Measurements from ENCODE around the gene OR51V1.
"Not testable (repeated sequence)": the region's sequence is repeated elsewhere in the genome, so short reads cannot be mapped to it uniquely, and the experiment has no call there.

OR51V1 gene

DNA sequence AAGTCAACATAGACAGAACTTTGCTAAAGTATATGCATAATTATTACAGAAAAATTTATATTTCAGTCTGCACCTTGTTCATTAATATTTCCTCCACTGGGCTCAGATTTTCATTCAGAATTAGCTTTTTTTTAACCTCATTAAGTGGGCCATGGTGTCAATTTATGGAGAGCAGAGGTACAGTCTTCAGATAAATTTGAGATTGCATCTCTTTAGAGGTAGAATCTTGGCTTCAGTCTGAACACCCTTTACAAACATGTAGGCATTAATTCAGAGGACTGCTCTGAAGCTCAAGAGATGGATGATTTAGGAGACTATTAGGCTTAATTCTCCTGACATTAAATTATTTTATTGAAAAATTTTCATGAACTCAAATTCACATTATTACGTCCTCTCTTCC is 29.8 kb upstream of the OR51V1 start:
- no peak for DNase-seq (ENCODE audit: low read depth)

DNA sequence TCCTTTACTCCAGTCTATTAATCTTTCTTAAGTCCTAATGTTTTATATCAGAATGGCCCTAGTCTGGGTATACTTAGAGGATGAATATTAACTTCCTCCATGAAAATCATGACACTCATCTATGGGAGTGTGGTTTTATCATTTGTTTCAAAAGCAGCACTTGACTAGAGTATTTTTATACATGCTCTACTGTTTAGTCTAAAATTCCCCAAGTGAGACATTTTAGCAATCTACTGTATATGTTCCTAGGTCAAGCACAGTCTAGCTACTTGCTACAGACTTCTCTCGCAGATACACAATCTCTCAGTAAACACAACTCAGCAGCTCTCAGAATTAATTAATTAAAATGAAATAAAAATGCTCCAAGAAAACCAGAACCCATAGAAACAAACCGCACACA is 29.3 kb upstream of the OR51V1 start:
- DNase-seq (ENCODE audit: low read depth), result no peak

DNA sequence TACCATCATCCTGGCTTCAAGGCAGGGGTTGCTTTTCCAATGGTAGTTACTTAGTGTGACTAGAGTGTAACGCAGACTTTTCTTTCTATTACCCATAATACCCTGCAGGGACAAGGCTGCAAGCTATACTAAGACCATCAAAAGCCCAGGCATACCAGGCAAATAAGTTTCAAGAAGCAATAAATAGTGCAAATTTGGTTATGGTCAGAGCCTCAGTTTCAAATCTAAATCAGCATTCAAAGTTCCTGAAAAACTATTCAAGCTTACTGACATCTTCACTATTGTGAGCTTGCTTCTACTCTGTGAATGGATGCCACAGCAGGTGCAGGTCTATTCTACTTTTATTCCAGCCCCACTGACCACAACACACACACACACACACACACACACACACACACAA is 28.9 kb upstream of the OR51V1 start:
- no peak for DNase-seq (ENCODE audit: low read depth)

DNA sequence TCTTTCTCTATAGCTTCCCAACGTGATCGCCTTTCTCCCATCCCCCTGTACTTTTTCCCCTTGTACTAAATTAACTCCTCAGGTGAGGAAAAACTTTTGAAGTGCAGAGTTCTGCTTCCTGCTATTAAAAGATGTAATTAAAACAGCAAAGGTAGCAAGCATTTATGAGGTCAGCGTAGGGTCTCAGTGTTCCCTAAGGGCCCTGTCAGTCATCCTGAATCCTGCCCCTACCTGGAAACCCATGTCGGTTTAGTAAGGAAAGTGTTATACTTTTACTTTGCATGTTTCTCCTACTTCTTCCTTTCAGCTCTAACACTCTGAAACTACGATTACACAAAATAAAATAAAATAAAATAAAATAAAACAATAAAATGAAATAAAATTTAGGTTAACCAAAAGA is 27.6 kb upstream of the OR51V1 start:
- DNase-seq (ENCODE audit: low read depth), result no peak

DNA sequence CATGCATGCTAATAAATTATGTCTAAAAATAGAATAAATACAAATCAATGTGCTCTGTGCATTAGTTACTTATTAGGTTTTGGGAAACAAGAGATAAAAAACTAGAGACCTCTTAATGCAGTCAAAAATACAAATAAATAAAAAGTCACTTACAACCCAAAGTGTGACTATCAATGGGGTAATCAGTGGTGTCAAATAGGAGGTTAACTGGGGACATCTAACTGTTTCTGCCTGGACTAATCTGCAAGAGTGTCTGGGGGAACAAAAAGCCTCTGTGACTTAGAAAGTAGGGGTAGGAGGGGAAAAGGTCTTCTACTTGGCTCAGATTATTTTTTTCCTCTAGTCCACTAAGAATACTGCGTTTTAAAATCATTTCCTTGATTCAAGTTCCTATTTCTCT is 27.2 kb upstream of the OR51V1 start:
- no peak for DNase-seq (ENCODE audit: low read depth)

DNA sequence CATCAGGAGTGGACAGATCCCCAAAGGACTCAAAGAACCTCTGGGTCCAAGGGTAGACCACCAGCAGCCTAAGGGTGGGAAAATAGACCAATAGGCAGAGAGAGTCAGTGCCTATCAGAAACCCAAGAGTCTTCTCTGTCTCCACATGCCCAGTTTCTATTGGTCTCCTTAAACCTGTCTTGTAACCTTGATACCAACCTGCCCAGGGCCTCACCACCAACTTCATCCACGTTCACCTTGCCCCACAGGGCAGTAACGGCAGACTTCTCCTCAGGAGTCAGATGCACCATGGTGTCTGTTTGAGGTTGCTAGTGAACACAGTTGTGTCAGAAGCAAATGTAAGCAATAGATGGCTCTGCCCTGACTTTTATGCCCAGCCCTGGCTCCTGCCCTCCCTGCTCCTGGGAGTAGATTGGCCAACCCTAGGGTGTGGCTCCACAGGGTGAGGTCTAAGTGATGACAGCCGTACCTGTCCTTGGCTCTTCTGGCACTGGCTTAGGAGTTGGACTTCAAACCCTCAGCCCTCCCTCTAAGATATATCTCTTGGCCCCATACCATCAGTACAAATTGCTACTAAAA is 26.3 kb upstream of the OR51V1 start, which contains the start of gene HBB:
TSS of gene HBB (minus strand) at position 340 of the 579 bp plus-strand sequence. CDS start at position 290, 50 bp downstream.
- no peak for DNase-seq (ENCODE audit: low read depth)

DNA sequence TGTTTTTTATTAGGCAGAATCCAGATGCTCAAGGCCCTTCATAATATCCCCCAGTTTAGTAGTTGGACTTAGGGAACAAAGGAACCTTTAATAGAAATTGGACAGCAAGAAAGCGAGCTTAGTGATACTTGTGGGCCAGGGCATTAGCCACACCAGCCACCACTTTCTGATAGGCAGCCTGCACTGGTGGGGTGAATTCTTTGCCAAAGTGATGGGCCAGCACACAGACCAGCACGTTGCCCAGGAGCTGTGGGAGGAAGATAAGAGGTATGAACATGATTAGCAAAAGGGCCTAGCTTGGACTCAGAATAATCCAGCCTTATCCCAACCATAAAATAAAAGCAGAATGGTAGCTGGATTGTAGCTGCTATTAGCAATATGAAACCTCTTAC is 25.0 kb upstream of the OR51V1 start:
- DNase-seq (ENCODE audit: low read depth), result no peak

DNA sequence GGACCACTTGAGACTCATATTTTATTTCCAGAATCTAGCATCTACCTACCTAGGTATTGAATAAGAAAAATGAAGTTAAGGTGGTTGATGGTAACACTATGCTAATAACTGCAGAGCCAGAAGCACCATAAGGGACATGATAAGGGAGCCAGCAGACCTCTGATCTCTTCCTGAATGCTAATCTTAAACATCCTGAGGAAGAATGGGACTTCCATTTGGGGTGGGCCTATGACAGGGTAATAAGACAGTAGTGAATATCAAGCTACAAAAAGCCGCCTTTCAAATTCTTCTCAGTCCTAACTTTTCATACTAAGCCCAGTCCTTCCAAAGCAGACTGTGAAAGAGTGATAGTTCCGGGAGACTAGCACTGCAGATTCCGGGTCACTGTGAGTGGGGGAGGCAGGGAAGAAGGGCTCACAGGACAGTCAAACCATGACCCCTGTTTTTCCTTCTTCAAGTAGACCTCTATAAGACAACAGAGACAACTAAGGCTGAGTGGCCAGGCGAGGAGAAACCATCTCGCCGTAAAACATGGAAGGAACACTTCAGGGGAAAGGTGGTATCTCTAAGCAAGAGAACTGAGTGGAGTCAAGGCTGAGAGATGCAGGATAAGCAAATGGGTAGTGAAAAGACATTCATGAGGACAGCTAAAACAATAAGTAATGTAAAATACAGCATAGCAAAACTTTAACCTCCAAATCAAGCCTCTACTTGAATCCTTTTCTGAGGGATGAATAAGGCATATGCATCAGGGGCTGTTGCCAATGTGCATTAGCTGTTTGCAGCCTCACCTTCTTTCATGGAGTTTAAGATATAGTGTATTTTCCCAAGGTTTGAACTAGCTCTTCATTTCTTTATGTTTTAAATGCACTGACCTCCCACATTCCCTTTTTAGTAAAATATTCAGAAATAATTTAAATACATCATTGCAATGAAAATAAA is 24.3 kb upstream of the OR51V1 start:
- no peak for DNase-seq (ENCODE audit: low read depth)

DNA sequence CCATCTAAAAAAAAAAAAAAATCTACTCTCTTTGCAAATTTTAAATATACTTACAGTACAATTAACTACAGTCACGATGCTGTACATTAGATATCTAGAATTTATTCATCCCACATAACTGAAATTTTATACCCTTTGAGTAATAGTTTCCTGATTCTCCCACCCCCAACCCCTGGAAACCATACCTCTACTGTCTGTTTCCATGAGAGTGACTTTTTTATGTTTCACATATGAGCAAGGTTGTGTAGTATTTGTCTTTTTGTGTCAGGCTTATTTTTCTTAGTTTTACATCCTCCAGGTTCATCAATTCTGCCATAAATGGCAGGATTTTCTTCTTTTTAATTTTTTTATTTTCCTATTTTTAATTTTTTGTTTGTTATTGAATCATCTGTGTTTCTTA is 23.2 kb upstream of the OR51V1 start:
- DNase-seq (ENCODE audit: low read depth), result no peak

DNA sequence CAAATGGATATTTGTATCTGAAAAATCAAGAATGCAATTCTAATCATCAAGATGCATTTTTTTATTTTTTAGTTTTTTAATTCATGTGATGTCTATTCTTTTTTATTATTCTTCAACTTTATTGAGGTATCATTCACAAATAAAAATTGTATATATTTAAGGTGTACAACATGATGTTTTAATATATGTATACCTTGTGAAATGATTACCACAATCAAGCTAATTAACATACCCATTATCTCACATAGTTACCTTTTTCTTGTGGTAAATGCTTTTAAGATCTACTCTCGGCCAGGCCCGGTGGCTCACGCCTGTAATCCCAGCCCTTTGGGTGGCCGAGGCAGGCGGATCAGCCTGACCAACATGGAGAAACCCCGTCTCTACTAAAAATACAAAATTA is 22.7 kb upstream of the OR51V1 start:
- no peak for DNase-seq (ENCODE audit: low read depth)

DNA sequence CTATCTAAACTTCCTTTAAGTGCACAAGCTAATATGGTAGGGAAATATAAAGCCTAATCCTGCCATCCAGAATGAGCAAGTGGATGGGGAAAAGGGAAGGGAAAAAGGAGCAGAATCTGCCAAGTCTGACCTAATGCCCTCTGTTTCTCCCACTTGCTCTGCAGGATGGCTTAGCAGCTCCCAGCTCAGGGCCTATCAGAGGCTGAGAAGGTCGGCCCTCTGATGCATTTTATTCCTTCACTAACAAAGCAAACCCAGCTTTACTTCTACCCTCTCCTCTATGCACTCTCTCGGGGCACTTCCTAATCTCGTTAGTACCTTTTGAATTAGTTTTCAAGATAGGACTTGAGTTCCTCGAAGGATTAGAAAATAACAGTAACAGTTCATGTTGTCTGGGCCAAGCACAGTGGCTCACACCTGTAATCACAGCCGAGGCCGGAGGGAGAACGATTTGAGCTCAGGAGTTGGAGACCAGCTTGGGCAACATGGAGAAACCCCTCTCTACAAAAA is 9.9 kb upstream of the OR51V1 start:
- DNase-seq (ENCODE audit: low read depth), result no peak

DNA sequence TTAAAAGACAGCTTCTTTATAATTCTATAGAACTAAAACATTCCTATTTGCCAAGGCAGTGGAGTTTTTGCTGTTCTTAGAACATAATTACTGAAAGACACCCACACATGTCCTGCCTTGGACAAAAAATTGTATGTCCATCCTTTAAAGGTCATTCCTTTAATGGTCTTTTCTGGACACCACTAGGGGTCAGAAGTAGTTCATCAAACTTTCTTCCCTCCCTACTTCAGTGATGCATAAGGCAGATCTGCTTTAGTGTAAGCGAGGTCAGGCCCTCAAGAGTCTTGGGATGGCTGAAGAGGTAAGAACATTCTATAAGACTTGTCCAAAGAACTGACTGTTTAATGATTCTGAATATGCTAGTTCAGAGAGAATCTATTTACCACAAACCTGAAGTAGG is 4.3 kb upstream of the OR51V1 start:
- no peak for DNase-seq (ENCODE audit: low read depth)

DNA sequence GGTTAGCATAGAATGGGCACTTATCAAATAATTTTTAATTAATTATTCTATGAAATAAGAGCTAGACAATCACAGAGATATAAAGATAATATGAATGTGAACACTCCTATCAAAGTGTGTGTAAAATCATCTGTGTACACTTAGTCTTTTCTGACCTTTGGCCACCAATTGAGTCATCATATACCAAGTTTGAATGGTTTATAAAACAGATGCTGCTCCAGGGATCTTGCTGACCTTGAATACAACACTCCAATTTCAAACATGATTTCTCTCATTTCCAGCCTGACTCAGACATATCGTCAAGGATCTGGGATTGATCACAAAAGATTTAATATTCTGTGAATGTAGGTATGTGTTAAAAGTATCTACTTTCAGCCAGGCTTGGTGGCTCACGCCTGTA is 2.9 kb upstream of the OR51V1 start:
- DNase-seq (ENCODE audit: low read depth), result no peak

DNA sequence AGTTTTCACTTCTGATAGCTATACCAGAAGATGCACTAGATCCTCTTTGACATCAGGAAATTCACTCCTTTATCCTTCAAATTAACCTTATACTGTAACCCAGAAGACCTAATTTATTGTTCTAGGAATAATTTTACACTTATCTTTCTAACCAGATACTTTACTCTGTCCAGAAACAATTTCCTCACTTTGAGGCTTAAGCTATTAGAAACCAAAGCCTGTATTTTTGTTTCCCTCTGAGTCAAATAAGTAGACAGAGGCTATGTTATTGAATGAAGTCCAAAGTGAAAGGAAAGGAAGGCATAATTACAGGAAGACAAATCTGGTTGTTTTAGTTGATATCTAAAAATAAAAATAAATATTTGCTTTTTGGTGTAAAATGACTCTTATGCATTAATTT is 2.2 kb downstream of the OR51V1 start:
- DNase-seq (ENCODE audit: low read depth), result no peak

DNA sequence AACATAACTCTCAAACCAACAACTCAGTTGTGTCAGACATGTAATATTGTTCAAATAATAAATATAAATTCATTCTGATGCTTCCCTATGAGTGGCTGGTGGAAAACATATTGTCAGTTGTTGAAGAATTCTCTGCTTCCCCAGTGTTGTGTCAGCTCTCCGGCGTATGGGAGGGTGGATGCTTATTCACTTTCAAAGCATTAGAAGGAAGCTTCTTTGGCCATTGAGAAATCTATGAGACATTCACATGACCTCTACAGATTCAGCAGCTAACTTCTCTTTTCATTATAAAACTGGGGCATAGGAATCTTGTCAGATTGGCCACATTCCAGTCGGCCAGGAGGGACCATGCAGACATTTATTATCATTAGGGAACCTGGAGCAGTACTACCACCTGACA is 2.9 kb downstream of the OR51V1 start:
- no peak for DNase-seq (ENCODE audit: low read depth)

DNA sequence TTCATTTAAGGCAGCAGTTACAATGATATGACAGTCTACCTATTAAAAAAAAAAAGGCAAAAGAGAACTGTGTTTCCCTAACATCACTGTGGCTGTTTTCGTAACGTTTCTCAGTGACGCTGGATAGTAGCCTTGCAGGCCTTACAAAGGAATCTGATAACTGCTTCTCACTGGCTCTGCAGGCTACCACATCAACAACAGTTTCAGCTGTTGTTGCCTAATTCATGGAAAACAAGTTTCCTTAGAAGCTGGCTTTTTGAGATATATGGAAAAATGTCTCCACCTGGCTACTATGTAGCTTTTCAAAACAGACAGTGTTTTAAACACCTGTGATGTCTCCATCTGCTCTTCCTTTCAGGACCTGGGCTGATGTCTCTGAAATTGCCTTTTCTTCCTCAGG is 3.8 kb downstream of the OR51V1 start:
- DNase-seq (ENCODE audit: low read depth), result no peak

DNA sequence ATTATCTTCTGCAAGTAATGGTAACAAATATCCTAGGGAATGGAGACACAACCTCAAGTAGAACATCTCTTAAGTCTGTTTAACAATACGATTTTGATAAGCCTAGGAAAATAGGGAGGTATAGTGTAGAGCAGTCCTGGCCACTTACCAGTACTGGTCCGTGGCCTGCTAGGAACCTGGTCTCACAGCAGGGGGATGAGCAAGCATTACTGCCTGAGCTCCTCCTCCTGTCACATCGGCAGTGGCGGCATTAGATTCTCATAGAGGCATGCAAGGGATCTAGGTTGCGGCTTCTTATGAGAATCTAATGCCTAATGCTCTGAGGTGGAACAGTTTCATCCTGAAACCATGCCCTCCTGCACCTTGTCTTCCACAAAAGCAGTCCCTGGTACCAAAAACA is 4.4 kb downstream of the OR51V1 start:
- DNase-seq (ENCODE audit: low read depth), result no peak

DNA sequence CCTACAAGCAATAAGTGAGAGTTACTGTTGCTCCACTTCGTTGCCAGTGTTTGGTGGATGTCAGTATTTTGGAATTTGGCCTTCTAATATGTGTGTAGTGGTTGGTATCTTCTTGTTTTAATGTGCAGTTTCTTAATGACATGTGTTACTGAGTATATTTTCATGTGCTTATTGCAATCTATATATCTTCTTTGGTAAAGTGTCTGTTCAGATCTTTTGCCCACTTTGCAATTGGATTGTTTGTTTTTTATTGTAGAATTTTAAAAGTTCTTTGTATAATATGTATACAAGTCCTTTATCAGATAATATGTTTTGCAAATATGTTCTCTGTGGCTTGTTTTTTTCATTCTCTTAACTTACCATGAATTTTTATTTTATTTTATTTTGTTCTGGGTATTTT is 7.7 kb downstream of the OR51V1 start:
- DNase-seq (ENCODE audit: low read depth), result no peak

DNA sequence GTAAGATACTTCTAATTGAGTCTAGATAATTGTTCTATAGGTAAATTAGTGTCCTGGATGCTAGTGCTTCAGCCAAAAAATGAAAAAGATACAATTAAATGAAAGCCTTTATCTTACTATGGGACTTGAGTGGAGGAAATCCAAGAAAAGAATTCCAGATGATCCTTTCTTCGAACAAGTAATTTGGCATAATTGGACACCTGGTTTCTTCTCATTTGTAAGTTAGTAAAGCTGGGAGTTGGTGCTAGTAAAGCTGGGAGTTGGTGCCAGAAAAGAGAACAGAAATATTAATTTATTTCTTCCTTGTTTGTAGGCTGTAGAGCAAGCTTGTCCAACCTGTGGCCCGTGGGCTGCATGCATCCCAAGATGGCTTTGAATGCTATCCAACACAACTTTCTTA is 12.3 kb downstream of the OR51V1 start:
- no peak for DNase-seq (ENCODE audit: low read depth)

DNA sequence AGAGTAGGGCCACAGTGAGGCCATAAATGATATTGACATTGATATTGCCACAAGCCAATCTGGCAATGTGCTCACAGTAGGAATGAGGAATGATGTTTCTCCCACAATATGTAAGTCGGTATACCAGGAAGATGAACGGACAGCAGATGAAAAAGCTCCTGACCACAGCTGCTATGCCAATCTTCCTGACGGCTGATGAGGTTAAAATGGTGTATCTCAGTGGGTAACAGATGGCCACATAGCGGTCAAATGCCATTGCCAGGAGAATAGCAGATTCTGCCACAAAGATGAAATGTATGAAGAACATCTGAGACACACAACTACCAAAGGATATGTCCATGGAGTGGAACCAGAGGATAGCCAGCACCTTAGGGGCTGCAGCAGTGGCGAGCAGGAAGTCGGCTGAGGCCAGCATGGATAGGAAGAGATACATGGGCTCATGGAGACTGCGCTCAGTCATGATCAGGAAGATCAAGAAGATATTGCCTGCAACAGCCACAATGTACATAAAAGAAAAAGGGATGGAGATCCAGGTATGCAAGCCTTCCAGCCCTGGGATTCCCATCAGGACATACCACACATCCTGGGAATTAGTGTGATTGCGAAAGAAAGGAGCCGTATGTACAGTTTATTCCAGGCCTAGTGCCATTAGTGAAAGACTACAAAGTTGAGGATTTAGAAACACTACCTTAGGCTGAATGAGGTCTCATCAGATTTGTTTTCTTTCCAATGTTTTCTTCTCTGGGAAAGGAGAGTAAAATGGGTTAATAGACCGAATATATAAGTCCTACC is 22.2 kb downstream of the OR51V1 start:
- DNase-seq (ENCODE audit: low read depth), result no peak

DNA sequence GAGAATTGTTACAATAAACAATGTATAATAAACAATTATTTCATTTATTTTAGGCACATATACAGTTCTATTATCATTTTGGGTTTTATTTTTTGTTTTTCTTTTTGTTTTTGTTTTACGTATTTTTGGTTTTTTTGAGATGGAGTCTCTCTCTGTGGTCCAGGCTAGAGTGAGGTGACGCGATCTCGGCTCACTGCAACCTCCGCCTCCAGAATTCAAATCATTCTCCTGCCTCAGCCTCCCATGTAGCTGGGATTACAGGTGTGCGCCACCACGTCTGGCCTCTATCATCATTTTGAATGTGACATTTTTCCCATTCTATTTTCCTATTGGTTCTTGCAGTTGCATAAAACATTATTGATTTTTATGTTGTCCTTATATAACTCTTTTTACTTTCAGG is 25.5 kb downstream of the OR51V1 start:
- no peak for DNase-seq (ENCODE audit: low read depth)

DNA sequence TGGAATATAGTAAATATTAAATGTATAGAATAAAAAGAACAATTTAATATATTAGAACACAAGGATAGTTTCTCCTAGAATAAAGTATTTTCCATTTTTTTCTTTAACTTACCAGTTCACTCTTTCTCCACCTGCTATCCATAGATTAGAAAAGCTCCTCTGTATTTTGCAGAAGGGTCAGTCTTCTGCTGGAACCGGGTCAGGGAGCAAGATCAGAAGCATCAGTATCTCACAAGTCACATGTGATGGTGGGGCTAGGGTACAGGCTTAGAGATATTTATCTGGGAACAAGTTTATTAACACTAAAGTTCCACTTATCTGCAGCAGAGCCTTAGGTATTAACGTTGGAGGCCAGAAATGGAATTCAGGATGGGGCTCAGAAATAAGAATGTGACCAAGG is 28.6 kb downstream of the OR51V1 start:
- no peak for DNase-seq (ENCODE audit: low read depth)

DNA sequence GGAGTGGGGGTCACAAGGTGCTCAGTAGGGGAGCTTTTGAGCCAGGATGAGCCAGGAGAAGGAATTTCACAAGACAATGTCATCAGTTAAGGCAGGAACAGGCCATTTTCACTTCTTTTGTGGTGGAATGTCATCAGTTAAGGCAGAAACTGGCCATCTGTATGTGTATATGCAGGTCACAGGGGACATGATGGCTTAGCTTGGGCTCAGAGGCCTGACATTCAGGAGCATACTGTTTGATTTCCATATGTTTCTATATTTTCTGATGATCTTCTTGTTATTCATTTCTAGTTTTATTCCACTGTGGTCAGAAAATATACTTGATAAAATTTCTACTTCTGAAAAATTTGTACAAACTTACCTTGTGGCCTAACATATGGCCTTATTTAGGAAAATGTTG is 34.6 kb downstream of the OR51V1 start:
- DNase-seq (ENCODE audit: low read depth), result not testable (repeated sequence)
